Measurements from ENCODE around the gene MINDY4.

The MINDY4 gene

GRCh38 chr7:30925913-30926312 lies 154.7 kb downstream of the MINDY4 start:
- Histone ChIP-seq H3K27ac (ENCODE audit: low read depth, low read length) (no peak overlapping the region), H3F3A (ENCODE audit: control insufficient read depth, insufficient read depth) (no peaks in the 10 kb centered on the region), H3K79me2 (ENCODE audit: control insufficient read depth, low read length) (no peaks in the 10 kb centered on the region), H3K9me3 (ENCODE audit: control insufficient read depth, insufficient read depth, low read length) (peaks cover 3% of the 10 kb centered on the region; the same call in 1 of the 2 replicates), H3K27me3 (ENCODE audit: control insufficient read depth, low read length) (peaks cover 4% of the 10 kb centered on the region; the same call in 1 of the 2 replicates), H3K4me2 (ENCODE audit: low read length) (no peak overlapping the region), H3K4me3 (ENCODE audit: low read length) (no peak overlapping the region), H4K20me1 (ENCODE audit: control insufficient read depth, insufficient read depth, low read depth, low read length) (no peaks in the 10 kb centered on the region), H3K36me3 (ENCODE audit: control insufficient read depth, low read length) (no peaks in the 10 kb centered on the region), H3K4me1 (ENCODE audit: control insufficient read depth, low read length) (no peaks in the 10 kb centered on the region), H3K9me2 (replicated peaks; ENCODE audit: control insufficient read depth, low read length) (no peaks in the 10 kb centered on the region)
- TF ChIP-seq EZH2phosphoT487 (IDR thresholded peaks at IDR 0.05; ENCODE audit: borderline replicate concordance, low read length), result no peak
- TF ChIP-seq CTCF (IDR thresholded peaks at IDR 0.05; ENCODE audit: low read depth, low read length, poor library complexity, severe bottlenecking), result no peak

- Histone ChIP-seq H3K27ac (ENCODE audit: low read depth, low read length) (no peak overlapping the region), H3K4me3 (ENCODE audit: low read length) (no peak overlapping the region), H3K36me3 (ENCODE audit: control insufficient read depth, low read length) (no peaks in the 10 kb centered on the region), H3F3A (ENCODE audit: control insufficient read depth, insufficient read depth) (no peaks in the 10 kb centered on the region), H3K4me1 (ENCODE audit: control insufficient read depth, low read length) (no peaks in the 10 kb centered on the region), H3K9me3 (ENCODE audit: control insufficient read depth, insufficient read depth, low read length) (peaks cover 3% of the 10 kb centered on the region; the same call in 1 of the 2 replicates), H4K20me1 (ENCODE audit: control insufficient read depth, insufficient read depth, low read depth, low read length) (no peaks in the 10 kb centered on the region), H3K9me2 (replicated peaks; ENCODE audit: control insufficient read depth, low read length) (no peaks in the 10 kb centered on the region), H3K79me2 (ENCODE audit: control insufficient read depth, low read length) (no peaks in the 10 kb centered on the region), H3K4me2 (ENCODE audit: low read length) (no peak overlapping the region), H3K27me3 (ENCODE audit: control insufficient read depth, low read length) (peaks cover 4% of the 10 kb centered on the region; the same call in 1 of the 2 replicates)
- TF ChIP-seq EZH2phosphoT487 (IDR thresholded peaks at IDR 0.05; ENCODE audit: borderline replicate concordance, low read length), result no peak
- no peak for TF ChIP-seq CTCF (IDR thresholded peaks at IDR 0.05; ENCODE audit: low read depth, low read length, poor library complexity, severe bottlenecking)
These were observed 155.1 kb downstream of the MINDY4 start for GRCh38 chr7:30926313-30926712.

GRCh38 chr7:30927040-30927439 lies 155.8 kb downstream of the MINDY4 start:
- TF ChIP-seq CTCF (IDR thresholded peaks at IDR 0.05; ENCODE audit: low read depth, low read length, poor library complexity, severe bottlenecking) (no peak), EZH2phosphoT487 (IDR thresholded peaks at IDR 0.05; ENCODE audit: borderline replicate concordance, low read length) (no peak)
- Histone ChIP-seq H3K36me3 (ENCODE audit: control insufficient read depth, low read length) (no peaks in the 10 kb centered on the region), H3K4me3 (ENCODE audit: low read length) (no peak overlapping the region), H3K9me3 (ENCODE audit: control insufficient read depth, insufficient read depth, low read length) (peaks cover 3% of the 10 kb centered on the region; the same call in 1 of the 2 replicates), H3K4me1 (ENCODE audit: control insufficient read depth, low read length) (no peaks in the 10 kb centered on the region), H3F3A (ENCODE audit: control insufficient read depth, insufficient read depth) (no peaks in the 10 kb centered on the region), H3K9me2 (replicated peaks; ENCODE audit: control insufficient read depth, low read length) (no peaks in the 10 kb centered on the region), H3K4me2 (ENCODE audit: low read length) (no peak overlapping the region), H3K79me2 (ENCODE audit: control insufficient read depth, low read length) (no peaks in the 10 kb centered on the region), H3K27me3 (ENCODE audit: control insufficient read depth, low read length) (peaks cover 4% of the 10 kb centered on the region; the same call in 1 of the 2 replicates), H4K20me1 (ENCODE audit: control insufficient read depth, insufficient read depth, low read depth, low read length) (no peaks in the 10 kb centered on the region), H3K27ac (ENCODE audit: low read depth, low read length) (no peak overlapping the region)
